ENCODE measurements around the gene MRPL54.
"Not testable (repeated sequence)": the region's sequence is repeated elsewhere in the genome, so short reads cannot be mapped to it uniquely, and the experiment has no call there.

Gene MRPL54

DNA sequence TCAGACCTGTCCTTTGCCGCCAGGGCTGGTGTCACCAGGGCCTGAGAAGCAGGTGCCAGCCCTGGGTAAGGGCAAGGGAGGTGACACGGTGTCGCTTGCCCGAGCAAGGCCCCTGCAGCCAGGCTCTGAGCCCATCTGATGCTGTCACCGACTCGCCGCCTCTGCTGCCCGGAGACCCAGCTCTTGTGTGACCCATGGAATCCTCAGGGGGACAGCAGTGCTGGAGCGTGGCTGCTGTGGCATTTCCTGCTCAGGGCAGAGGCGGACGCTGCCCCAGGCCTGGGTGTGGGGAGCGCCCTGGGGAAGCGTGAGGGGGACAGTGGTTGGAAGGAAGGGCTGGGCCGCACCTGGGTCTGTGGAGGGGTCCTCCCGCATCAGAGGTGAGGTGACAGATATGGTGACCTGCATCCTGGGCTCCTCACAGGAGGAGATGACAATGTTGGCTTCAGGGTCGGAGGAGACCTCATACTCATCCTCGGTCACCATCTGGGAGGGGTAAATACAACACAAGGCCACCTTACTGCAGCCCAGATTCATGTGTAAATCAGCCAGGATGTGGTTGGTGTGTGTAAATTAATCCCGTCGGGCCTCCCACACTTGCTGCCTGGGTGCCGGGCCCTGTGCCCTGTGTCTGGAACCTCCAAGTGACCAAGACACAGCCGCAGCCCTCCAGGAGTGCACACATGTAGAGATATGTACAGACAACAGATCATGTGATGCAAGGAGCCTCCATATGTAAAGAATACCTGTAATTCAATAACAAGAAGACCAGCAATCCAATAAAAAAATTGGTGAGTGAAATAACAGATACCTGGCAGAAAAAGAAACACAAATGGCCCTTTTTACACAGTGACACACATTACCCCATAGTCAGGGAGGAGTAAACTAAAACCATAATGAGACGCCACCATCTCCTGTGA lies 51.3 kb downstream of the MRPL54 start:
- DNase-seq: no peak

DNA sequence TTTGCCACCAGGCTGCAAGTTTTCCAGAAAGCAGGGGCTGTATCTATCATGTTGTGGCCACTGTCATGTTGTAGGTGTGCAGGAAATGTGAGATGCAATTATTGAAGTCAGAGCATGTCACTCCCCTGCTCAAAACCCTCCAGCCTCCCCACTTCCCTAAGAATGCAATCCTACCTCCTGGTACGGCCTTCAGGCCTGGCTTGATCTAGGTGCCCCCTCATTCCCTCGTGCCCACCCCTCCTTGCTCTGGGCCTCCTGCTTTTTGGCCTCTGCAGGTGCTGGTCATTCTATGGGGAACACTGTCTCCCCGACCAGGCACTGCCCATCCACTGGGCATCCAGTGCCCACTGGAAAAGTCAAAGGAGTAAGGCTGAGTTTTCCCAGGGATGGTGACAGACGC lies 52.2 kb downstream of the MRPL54 start:
- DNase-seq: no peak

DNA sequence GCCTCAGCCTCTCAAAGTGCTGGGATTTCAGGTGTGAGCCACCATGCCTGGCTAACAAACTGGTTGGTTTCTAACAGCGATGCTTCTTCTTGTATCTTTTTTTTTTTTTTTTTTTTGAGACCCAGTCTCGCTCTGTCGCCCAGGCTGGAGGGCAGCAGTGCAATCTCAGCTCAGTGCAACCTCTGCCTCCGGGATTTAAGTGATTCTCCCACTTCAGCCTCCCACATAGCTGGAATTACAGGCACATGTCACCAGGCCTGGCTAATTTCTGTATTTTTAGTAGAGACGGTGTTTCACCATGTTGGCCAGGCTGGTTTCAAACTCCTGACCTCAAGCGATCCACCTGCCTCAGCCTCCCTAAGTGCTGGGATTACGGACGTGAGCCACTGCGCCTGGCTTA lies 53.7 kb downstream of the MRPL54 start:
- DNase-seq: not testable (repeated sequence)

DNA sequence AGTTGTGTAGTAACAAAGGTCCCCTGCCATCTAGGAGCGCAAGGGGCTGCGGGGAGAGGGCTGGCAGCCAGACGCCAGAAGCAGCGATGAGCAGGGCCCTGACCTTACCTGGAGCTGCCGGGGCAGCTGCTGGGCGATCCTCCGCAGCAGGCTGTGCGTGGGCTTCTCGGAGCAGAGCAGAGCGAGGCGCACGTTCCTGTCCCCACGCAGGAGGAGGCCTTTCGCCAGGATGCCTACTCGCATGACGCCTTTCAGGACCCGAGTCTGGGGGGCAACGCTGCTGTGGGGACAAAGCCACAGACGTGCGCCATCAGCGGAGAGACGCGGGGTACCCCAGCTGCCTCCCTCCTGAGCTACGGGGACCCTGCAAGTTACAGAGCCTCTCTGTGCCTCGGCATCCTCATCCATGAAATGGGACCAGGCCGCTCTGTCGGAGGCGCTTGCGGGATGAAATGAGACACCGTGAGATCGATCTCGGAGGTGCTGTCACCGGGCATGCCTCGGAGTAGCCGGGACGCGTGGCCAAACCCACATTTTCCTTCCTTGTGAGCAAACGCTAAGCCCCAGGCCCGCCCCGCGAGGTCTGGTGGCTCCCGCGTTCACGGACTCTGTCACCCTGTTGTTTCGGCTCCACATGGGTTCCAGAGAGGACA lies 54.2 kb downstream of the MRPL54 start:
- no peak for DNase-seq

Measured in NCI-H187 treated with DMSO at 0.1 percent for 48 hours (cell line).